Astrocyte (in vitro differentiated cells and primary cell): ENCODE data around the gene DAZAP1.

Experiments used
- CTCF ChIP-seq: IDR thresholded peaks from 2 replicates; pipeline ENCODE4 v1.5.1; 2011; ENCODE audit warnings: low read depth, mild to moderate bottlenecking, inconsistent platforms, low read length, moderate library complexity; ENCODE audit not compliant: insufficient read depth
- EZH2 ChIP-seq: IDR thresholded peaks from 2 replicates; pipeline ENCODE4 v1.6.1; 2012; ENCODE audit warnings: mild to moderate bottlenecking, low read length, inconsistent platforms; ENCODE audit not compliant: insufficient read depth

GRCh38 chr19:1407528-1408299, at the start of gene DAZAP1:
- TF ChIP-seq CTCF, result no peak
- TF ChIP-seq EZH2, result no peak
